Neural progenitor cell (in vitro differentiated cells): ENCODE data around the gene PROB1. TPM values are rescaled to one million over a fixed set of nuclear protein-coding genes. Genes with fewer than 3 reads are reported as not detected.
A peak's percentile ranks its signal among the peaks of the same experiment; 100 is the strongest.

ENCODE experiments used
- DNase-seq: peaks from one replicate; pipeline ENCODE4 v3.0.0-alpha.2; 2016; ENCODE audit warnings: low spot score
- H2AFZ ChIP-seq: fragments of 200-600 bp; sonication (generic); replicated peaks from 2 replicates; pipeline ENCODE4 v1.6.1; 2016; ENCODE audit warnings: antibody characterized with exemption
- H3F3A ChIP-seq: fragments of 200-600 bp; sonication (generic); 2 replicates; pipeline ENCODE4 v1.6.1; 2016; ENCODE audit warnings: antibody characterized with exemption, low read depth
- H3K27ac ChIP-seq: fragments of 200-600 bp; sonication (generic); 2 replicates; pipeline ENCODE4 v1.5.1; 2016; ENCODE audit warnings: mild to moderate bottlenecking
- H3K27me3 ChIP-seq: fragments of 200-600 bp; sonication (generic); 2 replicates; pipeline ENCODE4 v1.6.1; 2016; ENCODE audit warnings: mild to moderate bottlenecking, moderate library complexity
- H3K36me3 ChIP-seq: fragments of 200-600 bp; sonication (generic); 2 replicates; pipeline ENCODE4 v1.5.1; 2016
- H3K4me1 ChIP-seq: fragments of 200-600 bp; sonication (generic); 2 replicates; pipeline ENCODE4 v1.6.1; 2016; ENCODE audit warnings: mixed run types
- H3K4me2 ChIP-seq: fragments of 200-600 bp; sonication (generic); 2 replicates; pipeline ENCODE4 v1.6.1; 2016
- H3K4me3 ChIP-seq: fragments of 200-600 bp; sonication (generic); 2 replicates; pipeline ENCODE4 v1.5.1; 2016
- H3K79me2 ChIP-seq: fragments of 200-600 bp; sonication (generic); 2 replicates; pipeline ENCODE4 v1.6.1; 2016; ENCODE audit warnings: low read depth
- H3K9ac ChIP-seq: fragments of 200-600 bp; sonication (generic); 2 replicates; pipeline ENCODE4 v1.6.1; 2016
- H3K9me3 ChIP-seq: fragments of 200-600 bp; sonication (generic); 2 replicates; pipeline ENCODE4 v1.5.1; 2016; ENCODE audit warnings: low read depth
- H4K20me1 ChIP-seq: fragments of 200-600 bp; sonication (generic); 2 replicates; pipeline ENCODE4 v1.6.1; 2016; ENCODE audit warnings: low read depth
- H3K27ac Mint-ChIP-seq: 3 replicates; pipeline ENCODE4 v1.8.0; 2021; ENCODE audit warnings: mixed read lengths
- H3K27me3 Mint-ChIP-seq: 2 replicates; pipeline ENCODE4 v1.8.0; 2022; ENCODE audit warnings: low read depth, mild to moderate bottlenecking, inconsistent platforms, moderate library complexity, mixed read lengths; ENCODE audit not compliant: insufficient read depth
- H3K36me3 Mint-ChIP-seq: 3 replicates; pipeline ENCODE4 v1.8.0; 2021; ENCODE audit warnings: mixed read lengths
- H3K4me1 Mint-ChIP-seq: 3 replicates; pipeline ENCODE4 v1.8.0; 2021; ENCODE audit warnings: mixed read lengths
- H3K4me3 Mint-ChIP-seq: 3 replicates; pipeline ENCODE4 v1.8.0; 2021; ENCODE audit warnings: mild to moderate bottlenecking, moderate library complexity, mixed read lengths
- H3K9me3 Mint-ChIP-seq: 3 replicates; pipeline ENCODE4 v1.8.0; 2020; ENCODE audit warnings: mixed read lengths
- EZH2 ChIP-seq: fragments of 200-600 bp; sonication (generic); IDR thresholded peaks from 2 replicates; pipeline ENCODE4 v1.6.1; 2017; ENCODE audit warnings: antibody characterized with exemption, mild to moderate bottlenecking, moderate library complexity
- EZH2phosphoT487 ChIP-seq: fragments of 200-600 bp; sonication (generic); IDR thresholded peaks from 2 replicates; pipeline ENCODE4 v1.6.1; 2017; ENCODE audit warnings: antibody characterized with exemption
- total RNA-seq: library from RNA; depleted of rRNA; stranded (reverse); fragments of >200 nt; gene quantifications from 2 replicates; pipeline ENCODE4 v1.2.3, GENCODE V29; 2015; ENCODE audit warnings: low replicate concordance
- TF ChIP-seq, protein P1 (sequence below): fragments of 200-600 bp; sonication (generic); IDR thresholded peaks from 2 replicates; pipeline ENCODE4 v1.5.1; 2017; ENCODE audit warnings: antibody characterized with exemption, mild to moderate bottlenecking

PROB1 gene
- total RNA-seq, 1 donor from 2014 or later, result 0.67 TPM

DNA sequence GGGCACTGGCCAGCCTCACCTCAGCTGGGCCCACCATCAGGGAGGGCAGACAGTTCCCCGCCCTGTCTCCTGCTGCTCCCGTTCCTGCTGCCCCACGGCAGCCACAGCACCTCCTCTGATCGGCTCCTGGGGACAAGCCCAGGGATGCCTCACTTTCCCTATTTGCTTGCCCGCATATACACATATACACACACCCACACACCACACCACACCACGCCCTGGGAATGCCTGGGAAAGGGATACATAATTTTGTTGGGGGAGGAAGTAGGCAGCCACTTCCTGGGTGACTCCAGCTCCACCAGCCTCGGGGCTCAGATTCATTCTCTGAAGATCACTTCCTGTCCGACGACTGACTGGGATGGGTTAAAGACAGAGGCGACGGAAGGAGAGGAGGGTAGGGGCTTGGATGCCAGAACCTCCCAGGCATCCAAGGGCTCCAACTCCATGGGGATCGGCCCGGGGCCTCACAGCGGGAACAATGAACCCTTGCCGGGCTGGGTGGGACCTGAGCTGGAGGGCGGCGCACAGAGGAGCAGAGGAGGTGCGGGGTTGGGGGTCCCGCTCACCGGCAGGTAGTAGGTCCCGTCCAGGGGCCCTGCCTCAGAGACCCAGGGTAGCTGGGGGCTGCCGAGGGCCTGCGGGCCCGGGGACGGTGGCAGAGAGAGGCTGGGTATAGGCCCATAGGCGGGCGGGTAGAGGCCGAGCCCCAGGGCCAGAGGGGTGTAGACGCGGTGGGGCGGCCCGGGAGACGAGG, 3.2 kb downstream of the PROB1 start:
- no peaks in the 10 kb centered on the region for H3K79me2 ChIP-seq
- no peaks in the 10 kb centered on the region for H3K36me3 ChIP-seq
- no peak overlapping the region for H3K27ac ChIP-seq
- H2AFZ ChIP-seq, result peak overlapping the region; percentile 83
- peaks cover 51% of the 10 kb centered on the region for H3K27me3 ChIP-seq
- H3K4me3 ChIP-seq, result peak overlapping the region; percentile 46
- H3K4me1 ChIP-seq, result peaks cover 16% of the 10 kb centered on the region
- Mint-ChIP-seq H3K36me3 (peaks cover 5% of the 10 kb centered on the region), H3K4me3 (peak overlapping the region; percentile 52), H3K4me1 (peaks cover 14% of the 10 kb centered on the region), H3K9me3 (no peaks in the 10 kb centered on the region), H3K27ac (no peak overlapping the region), H3K27me3 (peaks cover 30% of the 10 kb centered on the region)
- peak overlapping the region; percentile 82 for H3K4me2 ChIP-seq
- H3F3A ChIP-seq, result peaks cover 36% of the 10 kb centered on the region
- no peak overlapping the region for H3K9ac ChIP-seq
- peaks cover 4% of the 10 kb centered on the region for H4K20me1 ChIP-seq
- no peak for DNase-seq
- no peaks in the 10 kb centered on the region for H3K9me3 ChIP-seq
- TF ChIP-seq, protein P1, sequence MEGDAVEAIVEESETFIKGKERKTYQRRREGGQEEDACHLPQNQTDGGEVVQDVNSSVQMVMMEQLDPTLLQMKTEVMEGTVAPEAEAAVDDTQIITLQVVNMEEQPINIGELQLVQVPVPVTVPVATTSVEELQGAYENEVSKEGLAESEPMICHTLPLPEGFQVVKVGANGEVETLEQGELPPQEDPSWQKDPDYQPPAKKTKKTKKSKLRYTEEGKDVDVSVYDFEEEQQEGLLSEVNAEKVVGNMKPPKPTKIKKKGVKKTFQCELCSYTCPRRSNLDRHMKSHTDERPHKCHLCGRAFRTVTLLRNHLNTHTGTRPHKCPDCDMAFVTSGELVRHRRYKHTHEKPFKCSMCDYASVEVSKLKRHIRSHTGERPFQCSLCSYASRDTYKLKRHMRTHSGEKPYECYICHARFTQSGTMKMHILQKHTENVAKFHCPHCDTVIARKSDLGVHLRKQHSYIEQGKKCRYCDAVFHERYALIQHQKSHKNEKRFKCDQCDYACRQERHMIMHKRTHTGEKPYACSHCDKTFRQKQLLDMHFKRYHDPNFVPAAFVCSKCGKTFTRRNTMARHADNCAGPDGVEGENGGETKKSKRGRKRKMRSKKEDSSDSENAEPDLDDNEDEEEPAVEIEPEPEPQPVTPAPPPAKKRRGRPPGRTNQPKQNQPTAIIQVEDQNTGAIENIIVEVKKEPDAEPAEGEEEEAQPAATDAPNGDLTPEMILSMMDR, result no peak
- no peak for TF ChIP-seq EZH2
- no peak for TF ChIP-seq EZH2phosphoT487

DNA sequence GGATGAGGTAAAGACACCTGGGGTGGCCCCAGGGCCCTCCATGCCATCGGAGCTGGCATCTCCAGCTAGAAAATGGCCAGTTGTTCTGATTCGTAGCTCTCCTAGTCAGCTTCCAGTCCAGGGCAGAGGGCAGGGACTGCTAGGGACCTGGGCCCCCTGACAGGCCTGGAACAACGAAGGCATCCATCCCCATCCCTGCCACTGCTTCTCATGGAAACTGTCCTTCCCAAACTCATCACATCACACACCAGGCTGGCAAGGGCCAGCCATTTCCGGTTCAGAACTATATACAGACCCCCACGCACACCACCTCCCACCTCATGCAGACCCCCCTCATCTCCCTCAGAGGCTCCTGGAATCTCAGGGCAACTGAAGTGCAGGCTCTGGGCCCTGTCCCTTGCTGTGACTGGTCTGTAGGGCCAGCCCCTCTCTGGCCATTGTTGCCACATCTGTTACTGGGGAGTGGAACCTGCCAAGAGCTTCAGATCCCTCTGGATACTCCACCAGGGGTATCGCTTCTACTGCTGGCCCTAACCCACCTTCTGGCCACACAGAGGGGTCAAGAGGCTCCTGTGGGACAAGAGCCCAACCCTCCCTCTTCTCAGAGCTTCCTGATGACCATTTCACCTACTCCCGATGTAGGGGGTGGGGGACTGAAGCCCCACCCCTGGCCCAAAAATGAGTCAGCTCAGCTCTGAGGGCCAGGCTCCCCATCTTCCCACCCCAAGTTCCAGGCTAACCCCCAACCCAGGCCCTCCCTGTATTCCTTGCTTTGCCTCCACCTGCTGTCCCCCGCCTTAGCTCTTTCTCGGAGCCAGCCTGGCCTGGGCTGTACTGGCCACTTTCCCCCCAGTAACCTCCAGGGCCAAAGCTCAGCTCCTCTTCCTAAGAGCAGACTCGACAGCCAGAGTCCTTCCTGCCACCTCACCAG, 4.0 kb downstream of the PROB1 start:
- H3K36me3 Mint-ChIP-seq, result no peaks in the 10 kb centered on the region
- Histone ChIP-seq H3K9ac (no peak overlapping the region), H3K9me3 (no peaks in the 10 kb centered on the region), H3K4me1 (peaks cover 16% of the 10 kb centered on the region), H3F3A (peaks cover 30% of the 10 kb centered on the region), H3K36me3 (no peaks in the 10 kb centered on the region), H2AFZ (no peak overlapping the region), H3K27ac (no peak overlapping the region), H3K79me2 (no peaks in the 10 kb centered on the region), H3K27me3 (peaks cover 46% of the 10 kb centered on the region), H4K20me1 (peaks cover 4% of the 10 kb centered on the region), H3K4me2 (no peak overlapping the region), H3K4me3 (no peak overlapping the region)
- H3K4me1 Mint-ChIP-seq, result peaks cover 10% of the 10 kb centered on the region
- no peak for DNase-seq
- H3K27ac Mint-ChIP-seq, result peak overlapping the region; percentile 90
- no peaks in the 10 kb centered on the region for H3K9me3 Mint-ChIP-seq
- H3K27me3 Mint-ChIP-seq, result peaks cover 25% of the 10 kb centered on the region
- TF ChIP-seq EZH2phosphoT487 (no peak), EZH2 (no peak)
- TF ChIP-seq, protein P1, result no peak
- no peak overlapping the region for H3K4me3 Mint-ChIP-seq

DNA sequence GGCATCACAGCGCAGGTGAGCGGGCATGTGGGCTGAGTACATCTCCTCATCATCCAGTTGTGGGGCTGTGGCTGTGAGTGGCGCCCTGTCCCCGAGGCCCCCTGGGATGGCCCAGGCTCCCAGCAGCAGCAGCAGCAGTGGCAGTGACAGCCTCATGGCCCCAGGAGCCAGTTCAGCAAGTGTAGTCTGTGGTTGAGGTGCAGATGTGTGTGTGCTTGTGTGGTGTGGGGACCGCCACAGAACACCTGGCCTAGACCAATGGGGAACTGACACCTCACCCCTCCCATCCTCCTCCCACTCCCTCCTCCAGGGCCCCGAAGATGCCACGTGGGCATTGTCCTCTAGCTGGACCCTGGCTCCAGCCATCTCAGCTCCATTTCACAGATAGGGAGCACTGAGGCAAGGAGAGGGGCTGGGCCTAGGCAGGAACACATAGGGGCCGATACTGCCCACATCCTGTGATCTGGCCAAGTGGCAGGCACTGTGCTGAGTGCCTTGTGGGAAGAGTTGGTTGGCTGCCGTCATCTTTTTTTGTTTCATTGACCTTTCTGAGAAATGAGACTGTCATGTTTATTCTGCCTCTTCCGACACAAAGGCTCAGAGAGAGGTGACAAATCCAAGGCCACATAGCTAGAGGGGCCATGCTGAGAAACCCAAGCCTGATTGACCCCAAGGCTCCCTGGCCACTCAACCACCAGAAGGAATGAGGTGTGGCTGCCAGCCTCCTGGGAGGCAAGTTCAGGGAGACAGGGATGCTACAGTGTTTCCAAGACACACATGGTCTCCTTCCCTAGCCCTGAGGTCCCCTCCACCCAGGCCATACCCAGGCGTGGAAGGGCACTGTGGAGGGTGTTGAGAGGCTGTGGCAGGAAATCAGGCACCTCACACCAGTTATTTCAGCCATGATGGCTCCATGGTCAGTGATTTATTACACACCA, 4.9 kb downstream of the PROB1 start, which contains the start of gene MZB1:
TSS of gene MZB1 (minus strand) at position 213 of the 938 bp plus-strand sequence. CDS start at position 156, 57 bp downstream.
- Histone ChIP-seq H3K4me3 (no peak within 1 kb of the TSS), H3K4me2 (no peak within 1 kb of the TSS), H3K79me2 (no peaks in the 10 kb centered on the region), H3K9ac (no peak within 1 kb of the TSS), H3K27ac (no peak within 1 kb of the TSS), H3K4me1 (peaks cover 14% of the 10 kb centered on the region), H3K9me3 (no peaks in the 10 kb centered on the region), H3K36me3 (no peaks in the 10 kb centered on the region), H3F3A (peaks cover 24% of the 10 kb centered on the region), H2AFZ (no peak within 1 kb of the TSS), H3K27me3 (peaks cover 37% of the 10 kb centered on the region), H4K20me1 (peaks cover 4% of the 10 kb centered on the region)
- DNase-seq, result no peak
- Mint-ChIP-seq H3K27me3 (peaks cover 21% of the 10 kb centered on the region), H3K36me3 (no peaks in the 10 kb centered on the region), H3K27ac (peak within 1 kb of the TSS; percentile 90), H3K4me3 (no peak within 1 kb of the TSS), H3K4me1 (peaks cover 10% of the 10 kb centered on the region), H3K9me3 (no peaks in the 10 kb centered on the region)
- TF ChIP-seq EZH2, result no peak
- TF ChIP-seq, protein P1, result no peak
- no peak for TF ChIP-seq EZH2phosphoT487
